Measurements from ENCODE around the gene SKIC2.
"Not testable (repeated sequence)": the region's sequence is repeated elsewhere in the genome, so short reads cannot be mapped to it uniquely, and the experiment has no call there.

Gene SKIC2

GRCh38 chr6:31930962-31931361 is 28.0 kb upstream of the SKIC2 start:
- no peak for TF ChIP-seq GABPA (IDR thresholded peaks at IDR 0.05; ENCODE audit: low read depth)
- no peak for TF ChIP-seq CTCF (IDR thresholded peaks at IDR 0.05; ENCODE audit: insufficient read depth, low read length)
- TF ChIP-seq, protein P1, sequence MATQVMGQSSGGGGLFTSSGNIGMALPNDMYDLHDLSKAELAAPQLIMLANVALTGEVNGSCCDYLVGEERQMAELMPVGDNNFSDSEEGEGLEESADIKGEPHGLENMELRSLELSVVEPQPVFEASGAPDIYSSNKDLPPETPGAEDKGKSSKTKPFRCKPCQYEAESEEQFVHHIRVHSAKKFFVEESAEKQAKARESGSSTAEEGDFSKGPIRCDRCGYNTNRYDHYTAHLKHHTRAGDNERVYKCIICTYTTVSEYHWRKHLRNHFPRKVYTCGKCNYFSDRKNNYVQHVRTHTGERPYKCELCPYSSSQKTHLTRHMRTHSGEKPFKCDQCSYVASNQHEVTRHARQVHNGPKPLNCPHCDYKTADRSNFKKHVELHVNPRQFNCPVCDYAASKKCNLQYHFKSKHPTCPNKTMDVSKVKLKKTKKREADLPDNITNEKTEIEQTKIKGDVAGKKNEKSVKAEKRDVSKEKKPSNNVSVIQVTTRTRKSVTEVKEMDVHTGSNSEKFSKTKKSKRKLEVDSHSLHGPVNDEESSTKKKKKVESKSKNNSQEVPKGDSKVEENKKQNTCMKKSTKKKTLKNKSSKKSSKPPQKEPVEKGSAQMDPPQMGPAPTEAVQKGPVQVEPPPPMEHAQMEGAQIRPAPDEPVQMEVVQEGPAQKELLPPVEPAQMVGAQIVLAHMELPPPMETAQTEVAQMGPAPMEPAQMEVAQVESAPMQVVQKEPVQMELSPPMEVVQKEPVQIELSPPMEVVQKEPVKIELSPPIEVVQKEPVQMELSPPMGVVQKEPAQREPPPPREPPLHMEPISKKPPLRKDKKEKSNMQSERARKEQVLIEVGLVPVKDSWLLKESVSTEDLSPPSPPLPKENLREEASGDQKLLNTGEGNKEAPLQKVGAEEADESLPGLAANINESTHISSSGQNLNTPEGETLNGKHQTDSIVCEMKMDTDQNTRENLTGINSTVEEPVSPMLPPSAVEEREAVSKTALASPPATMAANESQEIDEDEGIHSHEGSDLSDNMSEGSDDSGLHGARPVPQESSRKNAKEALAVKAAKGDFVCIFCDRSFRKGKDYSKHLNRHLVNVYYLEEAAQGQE (IDR thresholded peaks at IDR 0.05; ENCODE audit: insufficient replicate concordance, low read depth) = no peak
- no peak for TF ChIP-seq POLR2AphosphoS5 (IDR thresholded peaks at IDR 0.05; ENCODE audit: low read depth)
- TF ChIP-seq SPI1 (IDR thresholded peaks at IDR 0.05; ENCODE audit: borderline replicate concordance, low read depth) = no peak
- Histone ChIP-seq H3K27ac (replicated peaks) (no peak overlapping the region), H3K27me3 (ENCODE audit: insufficient read depth, poor library complexity, severe bottlenecking) (no peaks in the 10 kb centered on the region), H3K4me3 (replicated peaks; ENCODE audit: insufficient read depth, low read length) (no peak overlapping the region)
- no peak for DNase-seq (ENCODE audit: low read depth in 1 of 2, low spot score in 1 of 2)

DNA sequence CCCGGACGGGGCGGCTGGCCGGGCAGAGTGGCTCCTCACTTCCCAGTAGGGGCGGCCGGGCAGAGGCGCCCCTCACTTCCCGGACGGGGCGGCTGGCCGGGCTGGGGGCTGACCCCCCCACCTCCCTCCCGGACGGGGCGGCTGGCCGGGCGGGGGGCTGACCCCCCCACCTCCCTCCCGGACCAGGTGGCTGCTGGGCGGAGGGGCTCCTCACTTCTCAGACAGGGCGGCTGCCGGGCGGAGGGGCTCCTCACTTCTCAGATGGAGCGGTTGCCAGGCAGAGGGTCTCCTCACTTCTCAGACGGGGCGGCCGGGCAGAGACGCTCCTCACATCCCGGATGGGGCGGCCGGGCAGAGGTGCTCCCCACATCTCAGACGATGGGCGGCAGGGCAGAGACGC is 26.8 kb upstream of the SKIC2 start:
- not testable (repeated sequence) for H3K4me3 ChIP-seq (replicated peaks; ENCODE audit: insufficient read depth, low read length); H3K27ac ChIP-seq (replicated peaks); H3K27me3 ChIP-seq (ENCODE audit: insufficient read depth, poor library complexity, severe bottlenecking); DNase-seq (ENCODE audit: low read depth in 1 of 2, low spot score in 1 of 2)

- no peak for TF ChIP-seq SPI1 (IDR thresholded peaks at IDR 0.05; ENCODE audit: borderline replicate concordance, low read depth)
- no peak for TF ChIP-seq POLR2AphosphoS5 (IDR thresholded peaks at IDR 0.05; ENCODE audit: low read depth)
- TF ChIP-seq, protein P1 (IDR thresholded peaks at IDR 0.05; ENCODE audit: insufficient replicate concordance, low read depth) = no peak
- TF ChIP-seq GABPA (IDR thresholded peaks at IDR 0.05; ENCODE audit: low read depth) = no peak
- TF ChIP-seq CTCF (IDR thresholded peaks at IDR 0.05; ENCODE audit: insufficient read depth, low read length) = no peak
- Histone ChIP-seq H3K27ac (replicated peaks) (no peak overlapping the region), H3K27me3 (ENCODE audit: insufficient read depth, poor library complexity, severe bottlenecking) (no peaks in the 10 kb centered on the region), H3K4me3 (replicated peaks; ENCODE audit: insufficient read depth, low read length) (no peak overlapping the region)
- no peak for DNase-seq (ENCODE audit: low read depth in 1 of 2, low spot score in 1 of 2)
Measured at GRCh38 chr6:31933537-31933936, 25.4 kb upstream of the SKIC2 start.

GRCh38 chr6:31935021-31935420 is 24.0 kb upstream of the SKIC2 start:
- no peak for DNase-seq (ENCODE audit: low read depth in 1 of 2, low spot score in 1 of 2)
- Histone ChIP-seq H3K27me3 (ENCODE audit: insufficient read depth, poor library complexity, severe bottlenecking) (no peaks in the 10 kb centered on the region), H3K4me3 (replicated peaks; ENCODE audit: insufficient read depth, low read length) (no peak overlapping the region), H3K27ac (replicated peaks) (no peak overlapping the region)
- TF ChIP-seq, protein P1 (IDR thresholded peaks at IDR 0.05; ENCODE audit: insufficient replicate concordance, low read depth) = no peak
- TF ChIP-seq CTCF (IDR thresholded peaks at IDR 0.05; ENCODE audit: insufficient read depth, low read length) = no peak

All from HL-60 (cell line).